Trophoblast cell (in vitro differentiated cells and primary cell): ENCODE results near the gene OGDHL.

ENCODE experiments used
- DNase-seq, 2 donors: peaks; one replicate each; pipeline ENCODE4 v3.0.0-alpha.2; 2016
- H2AFZ ChIP-seq: 2 replicates; pipeline ENCODE4 v1.6.1; 2013; ENCODE audit warnings: low read length, moderate library complexity, mild to moderate bottlenecking; ENCODE audit not compliant: insufficient read depth, poor library complexity
- H2AK5ac ChIP-seq: 2 replicates; pipeline ENCODE4 v1.6.1; 2013; ENCODE audit warnings: mild to moderate bottlenecking, low read length
- H2BK120ac ChIP-seq: 2 replicates; pipeline ENCODE4 v1.6.1; 2013; ENCODE audit warnings: low read length, mild to moderate bottlenecking, moderate library complexity; ENCODE audit not compliant: insufficient read depth, poor library complexity
- H2BK12ac ChIP-seq: 2 replicates; pipeline ENCODE4 v1.6.1; 2013; ENCODE audit warnings: mild to moderate bottlenecking, low read length, moderate library complexity
- H2BK5ac ChIP-seq: 2 replicates; pipeline ENCODE4 v1.6.1; 2013; ENCODE audit warnings: low read length, low read depth, moderate library complexity, mild to moderate bottlenecking; ENCODE audit not compliant: poor library complexity
- H3K14ac ChIP-seq: 2 replicates; pipeline ENCODE4 v1.6.1; 2013; ENCODE audit warnings: mild to moderate bottlenecking, low read length
- H3K18ac ChIP-seq: 2 replicates; pipeline ENCODE4 v1.6.1; 2013; ENCODE audit warnings: mild to moderate bottlenecking, low read length
- H3K23ac ChIP-seq: 2 replicates; pipeline ENCODE4 v1.6.1; 2013; ENCODE audit warnings: low read length
- H3K27ac ChIP-seq: 2 replicates; pipeline ENCODE4 v1.5.1; 2013; ENCODE audit warnings: low read depth, mild to moderate bottlenecking, inconsistent platforms, low read length, moderate library complexity
- H3K27me3 ChIP-seq: 2 replicates; pipeline ENCODE4 v1.6.1; 2013; ENCODE audit warnings: inconsistent platforms, mild to moderate bottlenecking, low read length, moderate library complexity; ENCODE audit not compliant: insufficient read depth
- H3K36me3 ChIP-seq, 2 experiments: 1 replicate in 1 of 2; 2 replicates in 1 of 2; pipeline ENCODE4 v1.6.1; 2013; ENCODE audit warnings: low read length in 2 of 2, mild to moderate bottlenecking in 2 of 2, moderate library complexity in 1 of 2; ENCODE audit not compliant: insufficient read depth in 2 of 2, control insufficient read depth in 1 of 2
- H3K4ac ChIP-seq: 2 replicates; pipeline ENCODE4 v1.6.1; 2013; ENCODE audit warnings: low read depth, mild to moderate bottlenecking, low read length, moderate library complexity
- H3K4me1 ChIP-seq, 2 experiments: 1 replicate in 1 of 2; 2 replicates in 1 of 2; pipeline ENCODE4 v1.6.1; 2013; ENCODE audit warnings: low read length in 2 of 2, mild to moderate bottlenecking in 2 of 2, moderate library complexity in 1 of 2; ENCODE audit not compliant: insufficient read depth in 2 of 2, control insufficient read depth in 1 of 2
- H3K4me2 ChIP-seq: 2 replicates; pipeline ENCODE4 v1.6.1; 2013; ENCODE audit warnings: inconsistent platforms, mild to moderate bottlenecking, low read length, moderate library complexity
- H3K4me3 ChIP-seq: 2 replicates; pipeline ENCODE4 v1.5.1; 2013; ENCODE audit warnings: mild to moderate bottlenecking, low read depth, low read length, inconsistent platforms
- H3K79me1 ChIP-seq: one replicate; pipeline ENCODE4 v1.6.1; 2013; ENCODE audit warnings: low read length
- H3K79me2 ChIP-seq: 2 replicates; pipeline ENCODE4 v1.6.1; 2013; ENCODE audit warnings: low read length, mild to moderate bottlenecking; ENCODE audit not compliant: control insufficient read depth, insufficient read depth, poor library complexity
- H3K9ac ChIP-seq: 2 replicates; pipeline ENCODE4 v1.6.1; 2013; ENCODE audit warnings: mild to moderate bottlenecking, low read length
- H3K9me3 ChIP-seq: 2 replicates; pipeline ENCODE4 v1.6.1; 2013; ENCODE audit warnings: low read depth, mild to moderate bottlenecking, control low read depth, inconsistent platforms, low read length; ENCODE audit not compliant: insufficient read depth
- H4K12ac ChIP-seq: 2 replicates; pipeline ENCODE4 v1.6.1; 2013; ENCODE audit warnings: low read depth, mild to moderate bottlenecking, low read length, moderate library complexity
- H4K8ac ChIP-seq: 2 replicates; pipeline ENCODE4 v1.6.1; 2013; ENCODE audit warnings: low read depth, mild to moderate bottlenecking, low read length, moderate library complexity
- H4K91ac ChIP-seq: one replicate; pipeline ENCODE4 v1.6.1; 2013; ENCODE audit warnings: low read depth, mild to moderate bottlenecking, low read length, moderate library complexity
- WGBS: extraction: QIAGEN DNeasy Blood & Tissue Kit; methylation state at CpG from one replicate; pipeline ENCODE4 v1.1.7; 2013; ENCODE audit warnings: missing lambda C conversion rate; ENCODE audit not compliant: insufficient read length, insufficient coverage; ENCODE audit errors: extremely low coverage; 5-methylcytosine and 5-hydroxymethylcytosine counted together

OGDHL gene

GRCh38 chr10:49735848-49736563 is 26.1 kb downstream of the OGDHL start:
- no peak overlapping the region for H4K8ac ChIP-seq
- H2AK5ac ChIP-seq: no peak overlapping the region
- H3K79me2 ChIP-seq: no peaks in the 10 kb centered on the region
- H4K12ac ChIP-seq: no peak overlapping the region
- no peak overlapping the region for H3K23ac ChIP-seq
- no peak overlapping the region for H2BK5ac ChIP-seq
- peaks cover 17 to 25% of the 10 kb centered on the region in 2 experiments for H3K36me3 ChIP-seq
- no peak overlapping the region for H3K4me3 ChIP-seq
- no peak overlapping the region for H3K14ac ChIP-seq
- no peak overlapping the region for H2BK120ac ChIP-seq
- no peak for DNase-seq
- H3K9me3 ChIP-seq: no peaks in the 10 kb centered on the region
- peaks cover 2 to 8% of the 10 kb centered on the region in 2 experiments for H3K4me1 ChIP-seq
- H2BK12ac ChIP-seq: no peak overlapping the region
- H3K27me3 ChIP-seq: no peaks in the 10 kb centered on the region
- no CpG with 5 or more reads among the region's 23 CpGs for WGBS
- no peaks in the 10 kb centered on the region for H3K79me1 ChIP-seq
- no peak overlapping the region for H3K9ac ChIP-seq
- H3K27ac ChIP-seq: no peak overlapping the region
- H2AFZ ChIP-seq: no peak overlapping the region
- H3K4ac ChIP-seq: no peak overlapping the region
- no peak overlapping the region for H3K4me2 ChIP-seq
- no peak overlapping the region for H4K91ac ChIP-seq
- no peak overlapping the region for H3K18ac ChIP-seq

GRCh38 chr10:49735161-49735560 is 27.0 kb downstream of the OGDHL start:
- Histone ChIP-seq H2BK12ac (no peak overlapping the region), H3K18ac (no peak overlapping the region), H3K4me3 (no peak overlapping the region), H3K79me2 (no peaks in the 10 kb centered on the region), H3K27ac (no peak overlapping the region), H3K23ac (no peak overlapping the region), H3K4me2 (no peak overlapping the region), H3K9me3 (no peaks in the 10 kb centered on the region), H2BK120ac (no peak overlapping the region), H2BK5ac (no peak overlapping the region), H4K12ac (no peak overlapping the region), H4K8ac (no peak overlapping the region), H3K9ac (no peak overlapping the region), H3K14ac (no peak overlapping the region), H3K36me3 (peaks cover 17 to 25% of the 10 kb centered on the region in 2 experiments), H3K27me3 (no peaks in the 10 kb centered on the region), H4K91ac (no peak overlapping the region), H2AFZ (no peak overlapping the region), H3K4ac (no peak overlapping the region), H2AK5ac (no peak overlapping the region), H3K79me1 (no peaks in the 10 kb centered on the region), H3K4me1 (peaks cover 2 to 8% of the 10 kb centered on the region in 2 experiments)
- no peak for DNase-seq
- WGBS: no CpG with 5 or more reads among the region's 11 CpGs

- Histone ChIP-seq H3K4me1 (peaks cover 2 to 8% of the 10 kb centered on the region in 2 experiments), H3K4me2 (no peak overlapping the region), H4K12ac (no peak overlapping the region), H3K4me3 (no peak overlapping the region), H3K79me2 (no peaks in the 10 kb centered on the region), H2BK5ac (no peak overlapping the region), H3K9me3 (no peaks in the 10 kb centered on the region), H3K18ac (no peak overlapping the region), H3K4ac (no peak overlapping the region), H2AFZ (no peak overlapping the region), H3K27ac (no peak overlapping the region), H2BK12ac (no peak overlapping the region), H2BK120ac (no peak overlapping the region), H4K91ac (no peak overlapping the region), H3K14ac (no peak overlapping the region), H3K27me3 (no peaks in the 10 kb centered on the region), H3K23ac (no peak overlapping the region), H3K79me1 (no peaks in the 10 kb centered on the region), H2AK5ac (no peak overlapping the region), H3K36me3 (peaks cover 17 to 25% of the 10 kb centered on the region in 2 experiments), H3K9ac (no peak overlapping the region), H4K8ac (no peak overlapping the region)
- peak in 1 of 2 donors; percentile 37 for DNase-seq
- no CpG with 5 or more reads among the region's 10 CpGs for whole genome bisulfite sequencing
Measured at GRCh38 chr10:49734676-49735075, 27.4 kb downstream of the OGDHL start.

DNA sequence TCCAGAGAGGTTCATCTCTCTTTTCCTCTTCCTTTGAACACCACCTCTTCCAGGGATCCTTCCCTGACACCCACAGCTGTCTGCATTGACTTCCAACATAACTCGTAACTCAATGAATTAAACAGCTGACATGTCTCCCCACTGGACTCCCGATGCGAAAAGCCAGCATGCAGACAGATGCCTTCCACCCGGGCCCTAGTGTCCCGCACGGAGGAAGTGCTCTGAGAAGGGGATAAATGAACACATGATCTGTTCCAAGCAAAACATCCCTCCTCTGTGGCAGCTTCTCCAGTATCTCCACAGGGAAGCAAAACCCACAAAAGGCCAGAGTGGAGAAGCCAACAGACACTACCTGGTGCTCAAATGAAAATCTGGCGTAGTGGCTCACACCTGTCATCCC is 28.3 kb downstream of the OGDHL start:
- Histone ChIP-seq H2AK5ac (no peak overlapping the region), H3K36me3 (peaks cover 17 to 25% of the 10 kb centered on the region in 2 experiments), H3K4me3 (no peak overlapping the region), H3K4me1 (peaks cover 2 to 8% of the 10 kb centered on the region in 2 experiments), H4K12ac (no peak overlapping the region), H3K4me2 (no peak overlapping the region), H3K14ac (no peak overlapping the region), H3K79me2 (no peaks in the 10 kb centered on the region), H2BK12ac (no peak overlapping the region), H4K8ac (no peak overlapping the region), H3K18ac (no peak overlapping the region), H4K91ac (no peak overlapping the region), H3K27ac (no peak overlapping the region), H2BK120ac (no peak overlapping the region), H3K9me3 (no peaks in the 10 kb centered on the region), H3K27me3 (no peaks in the 10 kb centered on the region), H3K79me1 (no peaks in the 10 kb centered on the region), H3K4ac (no peak overlapping the region), H2AFZ (no peak overlapping the region), H3K9ac (no peak overlapping the region), H2BK5ac (no peak overlapping the region), H3K23ac (no peak overlapping the region)
- WGBS: no CpG with 5 or more reads among the region's 7 CpGs
- DNase-seq: no peak
